NCI-H2196 treated with DMSO at 0.1 percent for 48 hours (cell line): ENCODE data around the gene DPP10.
"Not testable (repeated sequence)": the region's sequence is repeated elsewhere in the genome, so short reads cannot be mapped to it uniquely, and the experiment has no call there.

Source experiments
- DNase-seq: peaks from one replicate; lab custom pipeline; 2025; ENCODE audit not compliant: unreplicated experiment; lab: John Stamatoyannopoulos, UW

The DPP10 gene

GRCh38 chr2:114442510-114442909, at the start of gene DPP10:
DPP10 (plus strand) TSS chr2:114442641.
- DNase-seq = no peak

- DNase-seq = no peak
These were observed 41.6 kb upstream of the DPP10 start for GRCh38 chr2:114400890-114401289.

- DNase-seq = no peak
These were observed 37.0 kb upstream of the DPP10 start for GRCh38 chr2:114405247-114406116.

- no peak for DNase-seq
These were observed 36.1 kb upstream of the DPP10 start for GRCh38 chr2:114406347-114406746.

GRCh38 chr2:114407353-114407752, 35.1 kb upstream of the DPP10 start:
- not testable (repeated sequence) for DNase-seq

GRCh38 chr2:114421781-114422180, 20.7 kb upstream of the DPP10 start:
- DNase-seq = no peak

- no peak for DNase-seq
These were observed 17.7 kb upstream of the DPP10 start for GRCh38 chr2:114424699-114425098.

- DNase-seq = no peak
These were observed 15.7 kb upstream of the DPP10 start for GRCh38 chr2:114426756-114427155.

GRCh38 chr2:114436329-114436728, 6.1 kb upstream of the DPP10 start:
- no peak for DNase-seq

- no peak for DNase-seq
These were observed 4.1 kb downstream of the DPP10 start for GRCh38 chr2:114446571-114446970.

GRCh38 chr2:114450639-114451038, 8.2 kb downstream of the DPP10 start:
- DNase-seq = no peak

- DNase-seq = no peak
These were observed 14.1 kb downstream of the DPP10 start for GRCh38 chr2:114456566-114456965.

GRCh38 chr2:114457956-114458355, 15.5 kb downstream of the DPP10 start:
- DNase-seq = no peak

- DNase-seq = no peak
These were observed 18.7 kb downstream of the DPP10 start for GRCh38 chr2:114461116-114461515.

- DNase-seq = no peak
These were observed 22.7 kb downstream of the DPP10 start for GRCh38 chr2:114464961-114465706.

- DNase-seq = no peak
These were observed 25.9 kb downstream of the DPP10 start for GRCh38 chr2:114468343-114468742.

GRCh38 chr2:114472246-114472645, 29.8 kb downstream of the DPP10 start:
- no peak for DNase-seq

- DNase-seq = no peak
These were observed 30.3 kb downstream of the DPP10 start for GRCh38 chr2:114472726-114473125.

- no peak for DNase-seq
These were observed 46.5 kb downstream of the DPP10 start for GRCh38 chr2:114488841-114489530.

- no peak for DNase-seq
These were observed 52.6 kb downstream of the DPP10 start for GRCh38 chr2:114495046-114495445.

GRCh38 chr2:114496959-114497358, 54.5 kb downstream of the DPP10 start:
- DNase-seq = no peak

GRCh38 chr2:114499101-114499500, 56.7 kb downstream of the DPP10 start:
- no peak for DNase-seq
